ENCODE measurements around the gene AP4S1. TPM values are rescaled to one million over a fixed set of nuclear protein-coding genes. Genes with fewer than 3 reads are reported as not detected.

The AP4S1 gene
- polyA plus RNA-seq, 1 experiment, result 8.0 TPM

DNA sequence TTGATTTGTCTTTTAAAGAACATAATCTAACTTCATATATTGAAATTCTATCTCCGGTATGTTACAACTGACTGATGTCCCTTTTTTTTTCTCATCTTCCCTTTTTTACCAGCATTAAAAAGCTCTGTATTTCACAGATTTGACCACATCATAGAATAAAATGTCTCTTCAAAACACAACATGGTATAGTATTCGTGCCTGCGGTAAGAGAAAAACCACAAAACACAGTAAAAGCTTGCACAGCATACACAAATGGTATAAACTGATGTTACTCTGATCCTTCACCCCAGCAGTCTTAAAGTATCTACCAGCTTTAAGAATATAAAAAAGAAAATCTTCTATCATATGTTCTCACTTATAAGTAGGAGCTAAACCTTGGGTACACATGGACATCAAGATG, 98.7 kb downstream of the AP4S1 start:
- Histone ChIP-seq H3K9me3 (ENCODE audit: control insufficient read depth, insufficient read depth, low read length) (no peaks in the 10 kb centered on the region), H3K27me3 (ENCODE audit: control insufficient read depth, insufficient read depth, low read length) (no peaks in the 10 kb centered on the region), H3K4me3 (ENCODE audit: low read depth, low read length) (no peak overlapping the region), H3K27ac (ENCODE audit: low read depth, low read length) (no peak overlapping the region)
- TF ChIP-seq, protein P1, sequence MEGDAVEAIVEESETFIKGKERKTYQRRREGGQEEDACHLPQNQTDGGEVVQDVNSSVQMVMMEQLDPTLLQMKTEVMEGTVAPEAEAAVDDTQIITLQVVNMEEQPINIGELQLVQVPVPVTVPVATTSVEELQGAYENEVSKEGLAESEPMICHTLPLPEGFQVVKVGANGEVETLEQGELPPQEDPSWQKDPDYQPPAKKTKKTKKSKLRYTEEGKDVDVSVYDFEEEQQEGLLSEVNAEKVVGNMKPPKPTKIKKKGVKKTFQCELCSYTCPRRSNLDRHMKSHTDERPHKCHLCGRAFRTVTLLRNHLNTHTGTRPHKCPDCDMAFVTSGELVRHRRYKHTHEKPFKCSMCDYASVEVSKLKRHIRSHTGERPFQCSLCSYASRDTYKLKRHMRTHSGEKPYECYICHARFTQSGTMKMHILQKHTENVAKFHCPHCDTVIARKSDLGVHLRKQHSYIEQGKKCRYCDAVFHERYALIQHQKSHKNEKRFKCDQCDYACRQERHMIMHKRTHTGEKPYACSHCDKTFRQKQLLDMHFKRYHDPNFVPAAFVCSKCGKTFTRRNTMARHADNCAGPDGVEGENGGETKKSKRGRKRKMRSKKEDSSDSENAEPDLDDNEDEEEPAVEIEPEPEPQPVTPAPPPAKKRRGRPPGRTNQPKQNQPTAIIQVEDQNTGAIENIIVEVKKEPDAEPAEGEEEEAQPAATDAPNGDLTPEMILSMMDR (IDR thresholded peaks at IDR 0.05; ENCODE audit: low read depth, low read length), result no peak
- CTCF ChIA-PET, result interaction anchor here (0.7 kb wide), 1 partner anchor 217 kb away, joined by 5 read pairs; no protein-coding TSS in a partner anchor
- POLR2A ChIA-PET, result interaction anchor here (0.6 kb wide), 2 partner anchors 12 to 84 kb away, joined by 3 to 7 read pairs; no protein-coding TSS in a partner anchor
- DNase-seq (ENCODE audit: low read depth, low spot score), result no peak

DNA sequence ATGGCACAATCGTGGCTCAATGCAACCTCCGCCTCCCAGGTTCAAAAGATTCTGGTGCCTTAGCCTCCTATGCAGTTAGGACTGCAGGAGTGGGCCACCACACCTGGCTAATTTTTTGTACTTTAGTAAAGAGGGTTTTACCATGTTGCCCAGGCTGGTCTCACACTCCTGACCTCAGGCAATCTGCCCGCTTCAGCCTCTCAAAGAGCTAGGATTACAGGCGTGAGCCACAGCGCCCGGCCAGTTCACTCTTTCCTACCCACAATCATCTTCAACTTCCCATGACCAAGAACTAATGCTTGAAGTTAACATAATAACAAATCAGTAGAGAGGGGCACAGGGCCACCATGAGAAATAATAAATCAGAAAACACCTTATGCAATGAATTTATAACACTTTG, 99.8 kb downstream of the AP4S1 start:
- ChIA-PET CTCF (interaction anchor here (0.7 kb wide), 1 partner anchor 260 kb away, joined by 3 read pairs; no protein-coding TSS in a partner anchor), POLR2A (no interaction called here)
- no peak overlapping the region for H3K27ac ChIP-seq (ENCODE audit: low read depth, low read length)
- H3K4me3 ChIP-seq (ENCODE audit: low read depth, low read length), result no peak overlapping the region
- DNase-seq (ENCODE audit: low read depth, low spot score), result no peak
- no peaks in the 10 kb centered on the region for H3K9me3 ChIP-seq (ENCODE audit: control insufficient read depth, insufficient read depth, low read length)
- TF ChIP-seq, protein P1 (IDR thresholded peaks at IDR 0.05; ENCODE audit: low read depth, low read length), result no peak
- no peaks in the 10 kb centered on the region for H3K27me3 ChIP-seq (ENCODE audit: control insufficient read depth, insufficient read depth, low read length)

- ChIA-PET CTCF (no interaction called here), POLR2A (interaction anchor here (0.6 kb wide), 1 partner anchor 294 kb away, joined by 3 read pairs; the partner anchor contains the start of gene HEATR5A)
- H3K27ac ChIP-seq (ENCODE audit: low read depth, low read length), result no peak overlapping the region
- H3K27me3 ChIP-seq (ENCODE audit: control insufficient read depth, insufficient read depth, low read length), result no peaks in the 10 kb centered on the region
- TF ChIP-seq, protein P1 (IDR thresholded peaks at IDR 0.05; ENCODE audit: low read depth, low read length), result no peak
- no peak for DNase-seq (ENCODE audit: low read depth, low spot score)
- no peaks in the 10 kb centered on the region for H3K9me3 ChIP-seq (ENCODE audit: control insufficient read depth, insufficient read depth, low read length)
- H3K4me3 ChIP-seq (ENCODE audit: low read depth, low read length), result no peak overlapping the region
Measured at GRCh38 chr14:31126680-31127079, 101.2 kb downstream of the AP4S1 start.

- H3K27ac ChIP-seq (ENCODE audit: low read depth, low read length), result no peak overlapping the region
- no peaks in the 10 kb centered on the region for H3K27me3 ChIP-seq (ENCODE audit: control insufficient read depth, insufficient read depth, low read length)
- H3K9me3 ChIP-seq (ENCODE audit: control insufficient read depth, insufficient read depth, low read length), result no peaks in the 10 kb centered on the region
- no peak for DNase-seq (ENCODE audit: low read depth, low spot score)
- no peak overlapping the region for H3K4me3 ChIP-seq (ENCODE audit: low read depth, low read length)
- CTCF ChIA-PET, result no interaction called here
- TF ChIP-seq, protein P1 (IDR thresholded peaks at IDR 0.05; ENCODE audit: low read depth, low read length), result no peak
- POLR2A ChIA-PET, result interaction anchor here (0.6 kb wide), 1 partner anchor 69 kb away, joined by 7 read pairs; no protein-coding TSS in a partner anchor
Measured at GRCh38 chr14:31127690-31128089, 102.2 kb downstream of the AP4S1 start.

DNA sequence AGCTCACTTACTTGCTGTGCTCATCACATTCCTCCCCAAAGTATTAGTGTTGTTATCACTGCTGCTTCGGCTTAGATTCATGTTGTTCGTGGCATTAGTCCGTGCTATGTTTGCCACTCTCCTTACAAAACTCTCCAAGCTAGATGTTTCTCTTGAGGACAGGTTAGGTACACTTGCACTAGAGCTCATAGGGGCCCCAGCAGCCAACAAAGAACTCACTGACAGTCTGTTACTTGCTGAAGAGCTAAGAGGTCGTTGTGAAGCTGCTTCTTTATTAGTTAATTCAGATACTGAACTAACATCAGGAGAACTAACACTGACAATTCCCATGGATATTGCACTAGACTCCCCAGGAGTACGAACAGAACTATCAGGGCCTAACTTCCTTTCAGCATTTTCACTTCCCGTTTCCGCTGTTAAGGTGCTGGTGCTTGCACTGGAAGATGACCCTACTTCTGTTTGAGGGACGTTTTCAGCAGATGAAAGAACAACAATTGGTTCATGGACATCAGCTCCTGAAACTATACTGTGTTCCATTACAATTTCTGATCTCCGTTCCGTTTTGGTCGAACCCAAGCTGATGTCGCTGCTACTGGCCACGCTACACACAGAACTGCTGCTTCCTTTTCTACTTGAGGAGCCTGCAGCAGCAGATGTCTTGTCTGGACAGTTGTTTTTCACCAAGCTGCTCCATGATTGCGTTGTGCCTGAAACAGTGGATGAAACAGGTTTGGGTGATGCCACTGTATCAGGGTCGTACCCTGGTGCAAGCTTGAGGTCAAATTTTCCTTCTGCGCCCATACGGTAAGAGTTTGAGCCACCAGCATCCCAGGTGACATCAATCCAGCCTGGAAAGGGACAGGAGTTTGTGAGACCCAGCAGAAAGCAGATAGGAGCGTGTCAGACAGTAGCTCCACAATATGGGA, 103.4 kb downstream of the AP4S1 start:
- ChIA-PET POLR2A (interaction anchor here (0.5 kb wide), 1 partner anchor 8 kb away, joined by 4 read pairs; no protein-coding TSS in a partner anchor), CTCF (no interaction called here)
- DNase-seq (ENCODE audit: low read depth, low spot score), result no peak
- Histone ChIP-seq H3K9me3 (ENCODE audit: control insufficient read depth, insufficient read depth, low read length) (no peaks in the 10 kb centered on the region), H3K4me3 (ENCODE audit: low read depth, low read length) (no peak overlapping the region), H3K27ac (ENCODE audit: low read depth, low read length) (no peak overlapping the region), H3K27me3 (ENCODE audit: control insufficient read depth, insufficient read depth, low read length) (no peaks in the 10 kb centered on the region)
- TF ChIP-seq, protein P1 (IDR thresholded peaks at IDR 0.05; ENCODE audit: low read depth, low read length), result no peak

Measured in AG04450 (cell line).